ENCODE data around the gene PPP2R1B.
"Not testable (repeated sequence)": the region's sequence is repeated elsewhere in the genome, so short reads cannot be mapped to it uniquely, and the experiment has no call there.

Gene PPP2R1B

DNA sequence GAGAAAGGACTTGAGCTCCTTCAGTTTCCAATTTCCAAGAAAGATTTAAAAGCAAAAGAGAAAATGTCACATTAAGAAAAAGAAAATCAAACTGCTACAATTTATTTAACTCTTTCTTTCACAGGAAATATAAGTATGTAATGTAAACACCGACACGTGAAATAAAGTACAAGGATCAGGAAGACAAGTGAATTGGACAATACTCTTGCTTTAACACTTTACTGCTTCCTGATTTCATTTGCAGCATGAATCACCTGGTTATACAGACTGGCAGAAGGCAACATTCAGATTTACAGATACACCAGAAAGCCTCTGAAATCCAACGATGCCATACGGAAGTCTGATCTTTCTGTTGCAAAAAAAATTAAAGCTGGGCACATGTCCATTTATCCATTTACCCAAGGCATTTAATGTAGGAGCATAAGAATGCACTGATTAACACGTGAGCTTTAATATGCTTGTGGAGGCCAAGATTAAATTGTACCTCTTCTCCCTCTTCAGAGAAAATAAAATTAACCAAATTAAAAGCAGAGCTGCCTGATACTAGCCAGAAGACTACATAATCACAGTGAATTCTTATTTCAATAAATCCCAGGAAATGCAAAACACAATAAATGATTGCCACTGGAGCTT is 16.0 kb upstream of the PPP2R1B start:
- DNase-seq = no peak

DNA sequence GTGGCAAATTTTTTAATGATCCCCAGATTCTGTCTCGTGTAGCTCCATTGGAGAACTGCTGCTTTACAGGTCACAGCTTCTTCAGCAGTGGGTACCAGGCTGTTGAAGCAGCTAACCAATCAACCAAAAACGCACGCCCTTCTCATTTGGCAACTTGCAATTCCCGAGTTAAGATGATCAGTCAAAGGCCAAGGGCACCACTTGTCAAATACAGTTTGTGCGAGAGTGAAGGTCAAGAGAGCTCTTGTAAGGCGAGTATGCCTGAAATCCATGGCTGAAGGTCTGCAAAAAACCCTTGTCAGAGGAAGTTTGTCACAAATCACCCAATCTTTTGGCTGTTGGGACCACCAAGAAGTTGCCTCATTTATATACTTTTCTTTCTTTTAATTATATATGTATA is 12.9 kb upstream of the PPP2R1B start:
- no peak for DNase-seq

DNA sequence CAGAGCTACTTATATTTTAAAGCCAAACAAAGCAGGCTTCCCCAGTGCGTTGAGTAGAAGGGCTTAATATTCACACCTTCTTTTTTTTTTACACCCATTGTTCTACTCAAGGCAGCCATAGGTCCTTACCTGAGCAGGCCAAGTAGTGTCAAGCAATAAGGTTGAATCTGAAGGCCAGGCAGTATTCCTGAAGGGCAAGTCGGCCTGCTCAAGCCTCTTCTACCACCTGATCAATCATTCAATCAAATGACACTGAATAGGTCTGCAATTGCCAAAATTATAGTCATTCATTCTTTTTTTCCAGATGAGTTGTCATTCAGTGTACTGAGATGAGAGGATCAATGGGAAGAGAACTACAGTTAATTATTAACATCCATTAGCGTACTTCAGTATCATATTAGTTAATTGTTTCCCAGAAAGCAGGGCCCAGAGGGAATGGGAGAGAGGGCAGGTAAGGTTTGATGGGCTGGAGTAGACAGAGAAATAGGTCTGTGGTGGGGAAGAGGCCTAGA is 11.9 kb upstream of the PPP2R1B start:
- DNase-seq = no peak

DNA sequence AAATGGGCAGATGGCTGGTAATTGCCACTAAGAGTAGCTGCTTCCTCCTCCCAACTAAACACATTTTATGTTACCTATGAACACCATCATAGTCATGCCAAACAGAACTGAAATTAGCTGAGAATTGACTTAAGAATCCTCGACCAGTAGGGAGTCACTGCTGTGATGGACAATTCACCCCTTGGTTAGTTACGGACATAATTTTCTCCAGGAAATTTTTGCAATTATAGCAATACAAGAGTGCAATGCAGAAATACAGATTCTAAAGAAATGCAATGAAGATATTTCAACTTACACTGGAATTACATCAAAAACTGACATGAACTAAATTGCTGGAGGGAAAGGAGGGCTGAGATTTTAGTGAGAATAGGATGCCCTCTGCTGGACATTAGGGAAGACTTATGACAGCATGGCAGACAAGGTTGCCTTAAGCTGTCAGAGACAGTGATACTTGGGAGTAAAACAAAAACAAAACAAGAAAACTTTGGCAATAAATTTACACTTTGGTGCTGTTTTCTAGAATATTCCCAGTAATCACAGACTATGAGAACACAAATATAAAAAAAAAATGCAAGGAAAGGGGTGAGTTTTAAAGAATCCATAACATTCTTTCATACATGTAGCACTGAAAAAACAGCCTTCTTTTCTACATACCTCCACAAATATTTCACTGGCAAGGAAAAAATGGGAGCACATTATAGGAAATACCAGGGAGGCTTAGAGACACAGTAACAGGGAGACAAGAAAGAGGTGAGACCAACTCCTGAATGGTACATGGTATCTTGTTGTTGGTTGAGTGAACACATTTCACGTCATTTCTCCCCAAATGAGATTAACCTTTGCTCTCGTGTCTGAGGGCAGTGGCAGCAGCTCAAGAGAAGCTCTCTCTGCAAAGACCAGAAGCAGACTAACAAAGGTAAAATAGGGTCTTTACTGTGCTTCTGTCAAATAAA is 11.2 kb upstream of the PPP2R1B start:
- no peak for DNase-seq

DNA sequence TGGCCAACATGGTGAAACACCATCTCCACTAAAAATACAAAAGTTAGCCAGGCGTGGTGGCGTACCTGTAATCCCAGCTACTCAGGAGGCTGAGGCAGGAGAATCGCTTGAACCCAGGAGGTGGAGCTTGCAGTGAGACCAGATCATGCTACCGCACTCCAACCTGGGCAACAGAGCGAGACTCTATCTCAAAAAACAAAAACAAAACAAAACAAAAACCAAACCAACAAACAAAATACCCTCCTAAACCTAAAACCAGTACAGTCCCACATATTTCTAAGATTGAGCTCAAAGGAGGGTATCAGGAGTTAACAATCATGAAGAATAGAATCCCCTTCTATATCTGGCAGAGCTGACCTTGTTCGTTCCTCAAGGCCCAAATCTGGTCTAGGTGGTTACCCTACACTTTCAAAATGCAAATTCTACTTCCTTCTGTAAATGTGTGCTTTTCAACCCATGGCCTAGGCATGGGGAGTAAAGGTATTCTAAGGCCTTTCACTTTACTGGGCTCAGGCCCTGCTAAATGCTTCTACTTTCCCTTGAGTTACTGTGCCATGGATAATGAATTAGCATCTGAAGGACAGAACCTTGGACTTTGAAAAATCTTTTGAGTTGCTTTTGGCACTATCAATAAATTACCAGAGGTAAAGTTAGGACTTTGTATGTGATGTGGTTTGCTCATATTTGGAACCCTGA is 10.4 kb upstream of the PPP2R1B start:
- no peak for DNase-seq

DNA sequence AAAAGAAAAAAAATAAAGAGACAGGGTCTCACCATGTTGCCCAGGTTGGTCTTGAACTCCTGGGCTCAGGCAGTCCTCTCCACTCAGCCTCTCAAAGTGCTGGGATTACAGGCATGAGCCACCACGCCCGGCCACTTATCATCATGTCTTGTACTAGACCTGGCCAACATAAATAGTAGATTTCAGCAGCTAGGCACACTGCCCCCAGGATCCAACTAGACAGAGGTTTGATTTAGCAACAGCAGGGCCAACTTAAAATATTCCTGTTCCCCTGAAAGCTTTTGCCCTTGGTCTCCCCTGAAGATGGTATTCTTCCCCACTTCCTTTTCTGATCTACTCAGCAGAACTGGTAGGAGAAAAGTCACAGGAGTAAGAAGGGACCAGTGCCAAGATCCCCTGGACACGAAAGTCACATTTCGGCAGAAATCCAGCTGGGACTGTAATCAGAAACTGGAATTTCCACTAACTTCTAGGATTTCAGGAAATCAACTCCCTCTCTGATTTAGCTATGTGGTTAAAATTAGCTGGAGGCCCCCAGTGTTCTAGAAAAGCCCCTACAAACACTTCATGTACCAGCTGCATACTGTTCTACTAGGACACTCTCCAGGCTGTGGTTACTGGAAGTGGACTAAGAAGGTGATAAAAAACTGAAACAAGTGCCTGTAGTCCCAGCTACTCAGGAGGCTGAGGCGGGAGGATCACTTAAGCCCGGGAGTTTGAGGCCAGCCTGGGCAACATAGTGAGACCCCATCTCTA is 8.9 kb upstream of the PPP2R1B start:
- no peak for DNase-seq

DNA sequence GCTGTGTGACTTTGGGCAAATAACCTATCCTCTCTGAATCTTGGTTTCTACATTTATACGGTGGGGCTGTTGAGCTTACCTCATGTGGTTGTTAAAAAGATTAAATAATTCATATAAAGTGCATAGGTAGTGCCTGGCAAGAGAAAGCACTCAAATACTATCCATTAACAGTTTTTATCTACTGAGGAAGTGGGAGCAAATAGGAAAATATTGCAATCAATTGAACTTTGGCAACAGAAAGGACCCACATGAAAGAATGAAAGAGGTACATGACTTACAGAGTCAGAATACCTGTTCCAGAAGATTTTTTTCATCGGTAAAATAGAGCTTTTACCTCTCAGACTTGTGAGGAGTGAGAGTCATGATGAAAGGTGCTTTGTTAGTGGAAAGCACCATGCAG is 6.3 kb upstream of the PPP2R1B start:
- no peak for DNase-seq

DNA sequence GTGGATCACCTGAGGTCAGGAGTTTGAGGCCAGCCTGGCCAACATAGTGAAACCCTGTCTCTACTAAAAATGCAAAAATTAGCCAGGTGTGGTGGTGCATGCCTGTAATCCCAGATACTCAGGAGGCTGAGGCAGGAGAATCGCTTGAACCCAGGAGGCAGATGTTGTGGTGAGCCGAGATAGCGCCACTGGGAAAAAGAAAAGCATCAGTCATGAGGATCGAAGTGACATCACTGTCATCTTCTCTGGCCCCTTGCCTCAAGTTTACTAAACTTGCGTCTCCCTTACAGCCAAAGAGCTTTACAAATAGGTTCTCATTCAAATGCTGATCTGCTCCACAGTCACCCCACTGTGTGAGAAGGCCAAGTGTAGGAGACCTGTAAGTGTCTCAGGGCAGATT is 5.0 kb upstream of the PPP2R1B start:
- not testable (repeated sequence) for DNase-seq

DNA sequence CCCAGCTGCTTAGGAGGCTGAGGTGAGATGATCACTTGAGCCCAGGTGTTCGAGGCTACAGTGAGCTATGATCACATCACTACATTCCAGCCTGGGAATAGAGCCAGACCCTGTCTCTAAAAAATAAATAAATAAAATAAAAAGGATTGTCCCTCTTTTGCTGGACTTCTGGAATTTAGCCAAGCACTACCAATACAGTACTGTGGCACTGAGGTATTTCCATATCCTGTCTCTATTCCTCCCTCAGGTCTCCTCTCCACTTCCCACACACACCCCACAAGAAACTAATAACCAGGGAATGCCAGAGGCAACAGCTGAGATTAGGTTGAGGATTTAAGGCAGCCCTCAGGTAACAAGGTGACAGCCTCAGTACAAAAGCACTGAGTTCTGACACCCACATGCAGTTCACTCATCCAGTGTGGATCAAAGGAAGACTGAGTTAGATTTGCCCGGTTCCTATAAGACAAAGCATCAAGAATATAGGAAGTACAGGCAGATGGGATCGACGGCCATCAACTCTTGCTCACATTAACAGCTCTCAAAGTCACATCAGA is 4.5 kb upstream of the PPP2R1B start:
- no peak for DNase-seq

DNA sequence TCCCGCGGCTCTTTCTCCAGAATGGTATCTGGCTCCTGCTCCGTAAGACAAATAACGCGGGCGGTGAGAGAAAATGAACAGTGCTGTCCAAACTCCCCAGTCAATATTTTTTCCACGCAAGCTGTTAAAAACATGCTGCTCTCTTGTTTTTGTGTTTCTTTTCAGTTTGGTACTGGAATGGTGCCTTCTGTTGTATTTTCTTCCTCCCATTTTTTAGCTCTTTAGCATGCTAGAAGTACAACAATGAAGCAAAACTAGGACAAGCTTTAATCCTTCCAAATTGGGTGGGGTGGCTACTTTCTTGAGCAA is 599 bp upstream of the PPP2R1B start:
- no peak for DNase-seq

DNA sequence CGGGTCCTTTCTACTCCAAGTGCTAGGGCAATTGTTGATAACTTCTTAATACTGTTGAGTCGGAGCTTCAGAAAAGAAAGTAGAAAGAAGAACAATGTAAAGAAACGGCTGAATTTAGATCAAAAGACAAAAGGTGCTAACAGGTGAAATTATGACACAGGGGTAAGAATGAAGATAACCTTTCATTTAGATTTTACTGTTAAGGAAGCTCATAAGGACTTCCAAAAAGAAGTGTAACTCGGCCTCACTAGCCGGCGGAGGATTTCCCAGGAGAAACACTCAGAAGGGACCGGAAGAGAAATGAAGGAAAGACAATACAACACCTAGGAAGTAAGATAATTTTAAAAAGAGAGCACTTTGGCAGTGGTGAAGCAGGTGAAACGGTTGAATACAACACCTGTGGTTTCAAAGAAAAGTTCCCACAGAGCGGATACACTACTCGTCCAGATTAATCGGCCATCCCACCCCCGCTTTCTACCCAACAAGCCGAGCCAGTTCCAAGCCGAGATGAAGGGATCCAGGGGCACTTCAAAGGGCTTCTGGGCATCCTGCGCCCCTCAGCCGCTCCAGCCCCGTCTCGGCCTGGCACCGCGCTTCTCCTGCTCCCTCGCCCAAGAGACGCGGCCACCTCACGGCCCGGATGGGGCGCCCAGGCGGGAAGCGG is 737 bp downstream of the PPP2R1B start:
- no peak for DNase-seq

DNA sequence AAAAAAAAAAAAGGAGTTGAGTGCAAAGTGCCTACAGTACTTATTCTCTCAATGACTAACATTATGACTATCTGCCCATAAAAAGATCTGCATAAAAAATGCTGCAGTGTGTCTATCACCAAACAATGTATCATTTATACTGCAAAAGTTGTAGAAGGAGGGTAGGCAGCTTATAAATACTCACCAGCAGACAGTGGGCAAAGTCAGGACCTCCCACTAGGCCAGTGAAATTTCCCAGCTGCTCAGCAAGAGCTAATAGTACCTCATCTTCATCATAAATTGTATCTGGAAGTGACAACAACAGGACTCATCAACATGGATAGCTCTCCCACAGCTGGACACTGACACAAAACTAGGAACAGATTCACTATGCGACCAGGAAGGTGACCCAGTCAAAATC is 1.6 kb downstream of the PPP2R1B start:
- DNase-seq = no peak

DNA sequence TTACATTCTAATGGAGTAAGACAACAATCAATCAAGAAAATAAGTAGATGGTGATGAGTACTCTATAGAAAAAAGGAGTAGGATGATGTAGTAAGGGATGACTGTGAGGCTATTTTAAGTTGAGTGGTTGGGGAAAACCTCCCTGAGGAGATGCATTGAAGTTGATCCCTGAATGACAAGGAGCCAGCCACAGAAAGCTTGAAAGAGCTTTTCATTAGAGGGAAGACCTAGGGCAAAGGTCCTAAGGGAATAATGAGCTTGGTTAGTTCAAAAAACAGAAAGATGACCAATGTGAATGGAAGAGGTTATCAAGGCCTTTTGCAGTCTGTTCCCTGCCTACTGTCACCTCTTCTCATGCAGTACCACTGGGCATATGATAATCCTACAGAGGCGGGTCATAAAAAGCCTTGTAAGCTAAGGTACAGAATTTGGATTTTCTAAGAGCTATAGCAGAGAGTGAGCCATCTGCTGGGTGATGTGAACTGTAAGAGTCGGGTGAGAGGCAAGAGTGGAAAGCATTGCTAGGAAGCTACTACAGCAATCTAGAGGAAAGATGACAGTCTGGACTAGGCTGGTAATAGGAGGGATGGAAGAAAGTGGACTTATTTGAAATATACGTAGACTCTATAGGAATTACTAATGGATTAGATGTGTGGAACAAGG is 3.1 kb downstream of the PPP2R1B start:
- DNase-seq = no peak

DNA sequence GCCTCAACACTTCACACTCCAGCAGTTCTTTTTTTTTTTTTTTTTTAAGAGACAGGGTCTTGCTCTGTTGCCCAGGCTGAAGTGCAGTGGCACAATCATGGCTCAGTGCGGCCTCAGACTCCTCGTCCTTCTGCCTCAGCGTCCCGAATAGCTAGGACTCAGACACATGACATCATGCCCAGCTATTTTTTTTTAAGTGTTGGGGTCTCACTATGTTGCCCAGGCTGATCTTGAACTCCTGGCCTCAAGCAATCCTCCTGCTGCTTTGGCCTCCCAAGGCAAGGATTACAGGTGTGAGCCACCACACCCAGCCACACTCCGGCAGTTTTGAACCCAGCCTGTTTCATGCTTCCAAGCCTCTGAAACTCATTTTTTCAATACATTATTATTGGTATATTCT is 3.7 kb downstream of the PPP2R1B start:
- DNase-seq = no peak

DNA sequence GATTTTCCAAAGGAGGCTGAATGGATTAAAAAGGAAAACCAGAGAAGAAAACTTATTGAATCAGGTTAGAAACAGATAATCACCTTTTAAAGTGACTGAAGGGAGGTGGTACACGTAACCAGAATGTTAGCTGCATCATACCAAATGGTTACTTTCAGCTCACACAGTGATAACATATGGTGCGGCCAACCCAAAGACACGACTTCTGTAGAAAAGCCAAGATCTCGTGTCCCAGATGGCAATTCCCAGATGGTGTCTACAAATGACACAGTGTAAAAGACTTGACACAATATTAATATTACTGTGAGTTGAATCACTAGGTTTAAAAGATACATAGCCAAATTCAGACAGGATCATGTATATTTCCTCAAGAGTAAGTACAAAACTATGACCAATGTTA is 5.2 kb downstream of the PPP2R1B start:
- DNase-seq = no peak

DNA sequence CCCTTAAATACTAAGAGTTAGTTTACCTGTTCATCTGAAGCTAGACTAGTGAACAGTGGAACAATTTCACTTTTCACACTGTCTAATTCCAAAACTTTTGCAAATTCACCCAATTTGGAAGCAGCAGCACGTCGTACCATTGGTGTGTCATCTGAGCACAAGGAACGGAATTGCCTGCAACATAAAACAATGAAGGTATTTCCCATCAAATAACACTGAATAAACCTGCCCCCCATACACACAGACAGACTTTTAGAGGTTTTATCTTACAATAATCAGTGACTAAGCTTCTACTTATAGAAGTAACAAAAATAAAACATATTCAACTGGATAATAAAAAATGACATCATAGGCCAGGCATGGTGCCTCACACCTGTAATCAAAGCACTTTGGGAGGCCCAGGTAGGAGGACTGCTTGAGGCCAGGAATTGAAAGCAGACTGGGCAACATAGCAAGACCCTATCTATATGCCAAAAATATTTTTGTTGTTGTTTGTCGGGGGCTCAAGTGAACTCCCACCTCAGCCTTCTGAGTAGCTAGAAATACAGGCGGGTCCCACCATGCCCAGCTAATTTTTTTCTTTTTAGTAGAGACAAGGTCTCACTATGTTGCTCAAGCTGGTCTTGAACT is 6.3 kb downstream of the PPP2R1B start:
- no peak for DNase-seq

DNA sequence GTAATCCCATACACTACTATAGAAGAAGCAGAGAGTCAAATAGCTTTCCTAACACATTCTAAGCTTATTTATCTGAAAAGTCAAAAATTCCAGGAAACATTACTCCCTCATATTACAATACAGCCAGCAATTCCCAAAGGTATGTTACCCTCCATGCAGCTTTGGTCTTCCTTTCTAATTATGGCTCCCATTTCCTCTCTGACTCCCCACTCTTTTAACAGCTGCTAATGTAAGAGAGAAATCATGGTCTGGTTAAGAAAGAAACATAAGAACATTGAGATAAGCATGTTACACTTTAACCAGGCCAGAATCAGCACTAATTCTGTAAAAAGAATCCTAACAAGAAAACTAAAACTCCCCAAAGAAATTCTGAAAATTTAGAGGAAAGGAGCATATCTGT is 6.8 kb downstream of the PPP2R1B start:
- DNase-seq = no peak

DNA sequence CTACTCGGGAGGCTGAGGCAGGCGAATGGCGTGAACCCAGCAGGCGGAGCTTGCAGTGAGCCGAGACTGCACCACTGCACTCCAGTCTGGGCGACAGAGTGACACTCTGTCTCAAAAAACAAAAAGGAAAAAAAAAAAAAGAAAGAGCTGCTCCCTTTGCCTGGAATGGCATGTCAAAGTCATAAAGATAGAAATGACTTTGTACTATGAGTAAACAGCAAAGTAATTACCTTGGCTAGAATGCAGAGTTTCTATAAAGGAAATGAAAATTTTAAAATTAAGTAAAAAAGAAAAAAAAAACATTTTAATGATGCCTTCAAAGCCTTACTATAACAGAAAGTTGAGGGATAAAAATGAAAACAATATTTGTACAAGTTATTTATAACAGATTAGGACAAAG is 10.1 kb downstream of the PPP2R1B start:
- no peak for DNase-seq

DNA sequence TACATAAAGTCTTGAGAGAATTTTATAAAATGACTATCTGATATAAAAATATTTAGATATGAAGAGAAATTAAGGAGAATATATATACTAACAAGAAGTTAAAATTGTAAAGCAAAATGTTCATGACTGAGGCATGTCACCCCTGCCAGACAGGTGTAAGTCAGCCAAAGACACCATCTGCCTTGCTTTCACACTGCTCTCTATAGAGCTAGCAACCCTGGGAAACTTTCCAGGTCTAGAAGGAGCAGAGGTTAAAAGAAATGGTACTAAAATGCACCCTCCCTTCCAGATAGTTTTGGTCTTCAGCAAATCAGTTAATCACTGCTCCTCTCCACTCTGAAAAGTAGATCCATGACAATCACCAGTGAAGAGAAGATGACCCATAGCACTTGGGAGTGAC is 16.5 kb downstream of the PPP2R1B start:
- no peak for DNase-seq

DNA sequence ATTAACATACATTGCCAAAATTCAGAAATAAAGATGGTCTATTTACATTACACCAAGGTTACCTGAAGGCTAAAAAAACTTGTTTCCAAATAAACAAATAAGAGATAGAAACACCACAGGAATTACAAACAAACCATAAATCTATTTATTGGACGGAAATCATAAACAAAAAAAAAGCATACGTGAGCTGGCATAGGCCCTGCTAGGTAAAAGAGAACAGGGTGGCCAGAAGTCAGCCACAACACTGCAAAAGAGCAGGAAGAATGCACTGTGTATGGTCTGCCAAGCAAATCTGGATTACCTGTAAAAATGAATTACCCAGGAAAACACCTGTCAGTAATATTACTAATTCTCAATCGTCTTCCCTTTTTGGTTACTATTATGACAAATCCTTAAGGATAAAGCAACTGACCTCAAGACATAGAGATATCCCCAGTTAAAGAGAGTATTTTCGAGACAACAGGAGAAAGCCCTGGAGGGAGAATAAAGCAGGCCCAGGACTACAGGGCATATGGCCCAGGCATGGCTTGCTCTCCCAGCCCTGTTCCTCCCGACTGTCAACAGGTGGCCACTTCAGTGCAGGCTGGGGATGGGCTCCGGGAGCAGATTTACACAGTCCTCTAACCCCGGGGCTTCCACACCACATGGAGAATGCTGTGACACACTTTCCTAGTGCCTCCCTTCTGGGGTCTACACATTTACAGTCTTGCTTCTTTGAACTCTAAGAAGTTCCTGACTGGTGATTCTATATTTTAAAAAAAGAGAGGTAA is 18.0 kb downstream of the PPP2R1B start:
- no peak for DNase-seq
